WTC11 (cell line): Measurements from ENCODE around the gene ANP32E.

Experiments
- GABPB1 ChIP-seq: sonication (generic); formaldehyde crosslinking; IDR thresholded peaks from 2 replicates; pipeline ENCODE4 v1.8.1; 2023; ENCODE audit warnings: mild to moderate bottlenecking, missing genetic modification reagents
- KAT7 ChIP-seq: sonication (generic); formaldehyde crosslinking; IDR thresholded peaks from 2 replicates; pipeline ENCODE4 v1.8.1; 2023; ENCODE audit warnings: missing genetic modification reagents, mild to moderate bottlenecking, borderline replicate concordance
- NR2C2 ChIP-seq: sonication (generic); formaldehyde crosslinking; IDR thresholded peaks from 2 replicates; pipeline ENCODE4 v1.8.0; 2022; ENCODE audit warnings: mild to moderate bottlenecking, missing genetic modification reagents
- TEAD4 ChIP-seq: sonication (generic); formaldehyde crosslinking; IDR thresholded peaks from 2 replicates; pipeline ENCODE4 v1.8.0; 2022; ENCODE audit warnings: mild to moderate bottlenecking, missing genetic modification reagents
- ZNF121 ChIP-seq: sonication (generic); formaldehyde crosslinking; IDR thresholded peaks from 2 replicates; pipeline ENCODE4 v1.8.0; 2023; ENCODE audit warnings: missing genetic modification reagents
- TF ChIP-seq, protein P1 (sequence below): sonication (generic); formaldehyde crosslinking; IDR thresholded peaks from 2 replicates; pipeline ENCODE4 v1.8.1; 2023; ENCODE audit warnings: mild to moderate bottlenecking, missing genetic modification reagents, moderate library complexity
- TF ChIP-seq, protein P2 (sequence below): sonication (generic); formaldehyde crosslinking; IDR thresholded peaks from 2 replicates; pipeline ENCODE4 v1.8.1; 2023; ENCODE audit warnings: mild to moderate bottlenecking, missing genetic modification reagents, borderline replicate concordance

DNA sequence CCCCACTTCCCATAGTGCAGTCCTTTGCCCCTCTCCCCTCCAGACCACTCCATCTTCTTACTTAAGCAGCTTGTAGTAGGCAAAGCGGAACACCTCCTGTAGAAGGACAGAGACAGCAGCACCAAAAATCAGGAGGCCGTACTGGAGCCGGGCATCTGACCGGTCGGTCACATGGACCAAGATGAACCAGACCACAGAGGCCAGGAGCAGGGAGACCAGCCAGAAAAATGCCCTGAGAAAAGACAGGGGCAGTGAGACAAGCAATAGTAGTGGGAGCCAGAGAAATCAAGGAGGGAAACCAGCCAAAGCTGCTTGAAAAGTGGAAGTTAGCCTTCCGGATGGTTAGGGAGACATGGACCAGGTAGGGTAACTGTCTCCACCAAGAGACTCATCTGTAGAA is 32.0 kb upstream of the ANP32E start:
- TF ChIP-seq, protein P1, sequence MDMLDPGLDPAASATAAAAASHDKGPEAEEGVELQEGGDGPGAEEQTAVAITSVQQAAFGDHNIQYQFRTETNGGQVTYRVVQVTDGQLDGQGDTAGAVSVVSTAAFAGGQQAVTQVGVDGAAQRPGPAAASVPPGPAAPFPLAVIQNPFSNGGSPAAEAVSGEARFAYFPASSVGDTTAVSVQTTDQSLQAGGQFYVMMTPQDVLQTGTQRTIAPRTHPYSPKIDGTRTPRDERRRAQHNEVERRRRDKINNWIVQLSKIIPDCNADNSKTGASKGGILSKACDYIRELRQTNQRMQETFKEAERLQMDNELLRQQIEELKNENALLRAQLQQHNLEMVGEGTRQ (CRISPR knock-in tag), result no peak
- TF ChIP-seq GABPB1 (CRISPR knock-in tag) (no peak), ZNF121 (CRISPR knock-in tag) (no peak), KAT7 (CRISPR knock-in tag) (no peak), TEAD4 (CRISPR knock-in tag) (no peak), NR2C2 (CRISPR knock-in tag) (no peak)
- TF ChIP-seq, protein P2, sequence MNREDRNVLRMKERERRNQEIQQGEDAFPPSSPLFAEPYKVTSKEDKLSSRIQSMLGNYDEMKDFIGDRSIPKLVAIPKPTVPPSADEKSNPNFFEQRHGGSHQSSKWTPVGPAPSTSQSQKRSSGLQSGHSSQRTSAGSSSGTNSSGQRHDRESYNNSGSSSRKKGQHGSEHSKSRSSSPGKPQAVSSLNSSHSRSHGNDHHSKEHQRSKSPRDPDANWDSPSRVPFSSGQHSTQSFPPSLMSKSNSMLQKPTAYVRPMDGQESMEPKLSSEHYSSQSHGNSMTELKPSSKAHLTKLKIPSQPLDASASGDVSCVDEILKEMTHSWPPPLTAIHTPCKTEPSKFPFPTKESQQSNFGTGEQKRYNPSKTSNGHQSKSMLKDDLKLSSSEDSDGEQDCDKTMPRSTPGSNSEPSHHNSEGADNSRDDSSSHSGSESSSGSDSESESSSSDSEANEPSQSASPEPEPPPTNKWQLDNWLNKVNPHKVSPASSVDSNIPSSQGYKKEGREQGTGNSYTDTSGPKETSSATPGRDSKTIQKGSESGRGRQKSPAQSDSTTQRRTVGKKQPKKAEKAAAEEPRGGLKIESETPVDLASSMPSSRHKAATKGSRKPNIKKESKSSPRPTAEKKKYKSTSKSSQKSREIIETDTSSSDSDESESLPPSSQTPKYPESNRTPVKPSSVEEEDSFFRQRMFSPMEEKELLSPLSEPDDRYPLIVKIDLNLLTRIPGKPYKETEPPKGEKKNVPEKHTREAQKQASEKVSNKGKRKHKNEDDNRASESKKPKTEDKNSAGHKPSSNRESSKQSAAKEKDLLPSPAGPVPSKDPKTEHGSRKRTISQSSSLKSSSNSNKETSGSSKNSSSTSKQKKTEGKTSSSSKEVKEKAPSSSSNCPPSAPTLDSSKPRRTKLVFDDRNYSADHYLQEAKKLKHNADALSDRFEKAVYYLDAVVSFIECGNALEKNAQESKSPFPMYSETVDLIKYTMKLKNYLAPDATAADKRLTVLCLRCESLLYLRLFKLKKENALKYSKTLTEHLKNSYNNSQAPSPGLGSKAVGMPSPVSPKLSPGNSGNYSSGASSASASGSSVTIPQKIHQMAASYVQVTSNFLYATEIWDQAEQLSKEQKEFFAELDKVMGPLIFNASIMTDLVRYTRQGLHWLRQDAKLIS (CRISPR knock-in tag), result no peak
